D721Med (cell line): ENCODE data around the gene SPTBN4.

Experiments
- DNase-seq: peaks from one replicate; pipeline ENCODE4 v3.0.0; 2011; ENCODE audit warnings: low spot score; ENCODE audit not compliant: insufficient read length
- FAIRE-seq: peaks from 2 replicates; lab custom pipeline; 2011; peaks lifted over from hg19 to GRCh38; lab: Jason Lieb, UNC
- CTCF ChIP-seq: IDR thresholded peaks from 2 replicates; pipeline ENCODE4 v1.5.1; 2012; ENCODE audit warnings: mild to moderate bottlenecking, control low read depth; ENCODE audit not compliant: insufficient read depth; ENCODE audit errors: missing control alignments

SPTBN4 gene

GRCh38 chr19:40501599-40501998 is 34.8 kb downstream of the SPTBN4 start:
- TF ChIP-seq CTCF, result no peak
- FAIRE-seq (no peak), DNase-seq (no peak)

- no peak for TF ChIP-seq CTCF
- FAIRE-seq (no peak), DNase-seq (no peak)
These were observed 35.3 kb downstream of the SPTBN4 start for GRCh38 chr19:40502081-40502480.

- no peak for TF ChIP-seq CTCF
- DNase-seq (no peak), FAIRE-seq (no peak)
These were observed 36.0 kb downstream of the SPTBN4 start for GRCh38 chr19:40502647-40503319.

GRCh38 chr19:40503320-40503695 is 36.5 kb downstream of the SPTBN4 start:
- DNase-seq, result no peak
- FAIRE-seq, result no peak
- TF ChIP-seq CTCF, result no peak

GRCh38 chr19:40506099-40506498 is 39.3 kb downstream of the SPTBN4 start:
- FAIRE-seq (no peak), DNase-seq (no peak)
- TF ChIP-seq CTCF, result no peak

DNA sequence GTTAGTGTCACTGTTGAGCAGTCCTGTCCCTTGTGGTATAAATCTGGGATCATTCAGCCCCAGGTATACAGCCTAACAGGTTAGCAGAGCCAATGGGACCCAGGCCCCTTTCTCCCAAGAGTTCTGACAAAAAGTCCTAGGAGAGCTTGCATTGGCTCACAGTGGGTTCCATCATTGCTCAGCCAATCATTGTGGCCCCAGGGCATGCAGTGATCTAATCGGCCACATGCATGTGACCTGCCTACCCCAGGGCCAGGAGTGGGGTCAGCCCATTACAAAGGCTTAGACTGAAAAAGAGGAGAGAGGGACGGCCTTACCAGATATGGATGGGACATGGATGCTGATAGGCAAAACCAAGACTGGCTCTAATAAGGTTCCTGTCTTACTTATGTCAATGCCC is 41.1 kb downstream of the SPTBN4 start:
- no peak for DNase-seq
- FAIRE-seq, result no peak
- no peak for TF ChIP-seq CTCF

DNA sequence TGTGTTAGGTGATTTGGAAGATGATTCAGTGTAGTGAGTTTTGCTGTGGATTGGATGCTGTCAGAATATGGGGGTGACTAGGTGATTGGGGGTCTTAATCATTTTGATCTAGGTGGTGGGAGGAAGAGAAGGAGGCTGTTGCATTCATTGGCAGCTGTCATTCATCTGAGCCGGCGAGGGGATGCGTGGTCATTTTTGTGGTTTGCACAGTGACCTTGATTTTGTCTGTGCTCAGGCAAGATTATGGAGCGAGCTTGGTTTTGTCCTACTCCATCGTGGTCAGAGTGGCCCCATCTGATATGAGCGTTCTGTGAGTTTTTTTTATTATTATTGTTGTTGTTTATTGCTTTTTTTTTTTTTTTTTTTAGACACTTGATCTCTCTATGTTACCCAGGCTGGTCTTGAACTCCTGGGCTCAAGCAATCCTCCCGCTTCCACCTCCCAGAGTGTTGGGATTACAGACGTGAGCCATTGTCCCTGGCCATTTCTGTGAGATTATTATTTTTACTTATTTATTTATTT is 42.0 kb downstream of the SPTBN4 start:
- FAIRE-seq, result no peak
- TF ChIP-seq CTCF, result no peak

More for the DNA sequence above, 42.0 kb downstream of the SPTBN4 start:
- no peak for DNase-seq
